ENCODE results near the gene ELK3. TPM values are rescaled to one million over a fixed set of nuclear protein-coding genes. Genes with fewer than 3 reads are reported as not detected.

ELK3 gene
- total RNA-seq, 1 experiment from 2014 or later, result 9.4 TPM

DNA sequence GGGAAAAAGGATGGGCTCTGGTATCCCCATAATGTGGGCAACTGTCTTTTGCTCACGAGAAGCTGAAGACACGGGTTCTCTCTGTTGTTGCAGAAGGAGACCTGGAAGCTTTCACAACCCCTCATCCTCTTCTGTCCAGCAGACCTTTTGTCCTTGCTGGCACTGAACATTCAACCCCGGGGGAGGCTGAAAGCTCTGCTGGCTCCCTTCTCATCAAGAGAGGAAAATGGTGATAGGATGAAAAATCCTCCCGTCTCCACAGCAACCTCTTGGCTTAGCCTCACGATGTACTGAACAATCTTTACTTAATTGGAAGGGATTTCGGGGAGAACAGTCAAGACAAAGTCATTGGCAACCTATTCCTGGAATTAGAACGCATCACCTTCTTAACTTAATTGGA is 39.0 kb downstream of the ELK3 start:
- no peak overlapping the region for H3T11ph ChIP-seq (ENCODE audit: low read length)
- H3K27me3 ChIP-seq (ENCODE audit: insufficient read depth, low read length), result no peaks in the 10 kb centered on the region
- WGBS (ENCODE audit: extremely low coverage, insufficient read length, low lambda C conversion rate), result no CpG with 5 or more reads among the region's 7 CpGs
- no peaks in the 10 kb centered on the region for H3K79me2 ChIP-seq (ENCODE audit: insufficient read depth, low read length)
- H3K4ac ChIP-seq (ENCODE audit: low read depth, low read length), result no peak overlapping the region
- no peak overlapping the region for H3K18ac ChIP-seq (ENCODE audit: insufficient read length, low read depth, low read length)
- no peak overlapping the region for H4K5ac ChIP-seq (ENCODE audit: insufficient read length, low read depth, low read length)
- no peaks in the 10 kb centered on the region for H4K20me1 ChIP-seq (ENCODE audit: control insufficient read depth, insufficient read depth, insufficient read length)
- H2BK5ac ChIP-seq (ENCODE audit: insufficient read length, low read length), result no peak overlapping the region
- no peaks in the 10 kb centered on the region for H3K9me3 Mint-ChIP-seq
- H2AK5ac ChIP-seq (ENCODE audit: insufficient read length, low read length), result no peak overlapping the region
- no peak overlapping the region for H2AFZ ChIP-seq (ENCODE audit: low read length)
- no peak overlapping the region for H3K23ac ChIP-seq (ENCODE audit: insufficient read length, low read depth, low read length)
- H2BK15ac ChIP-seq (ENCODE audit: low read depth, low read length), result no peak overlapping the region
- H3K27ac ChIP-seq (ENCODE audit: insufficient read length, low read depth, low read length), result no peak overlapping the region
- no peak overlapping the region for H2BK20ac ChIP-seq (ENCODE audit: low read depth, low read length, poor library complexity, severe bottlenecking)
- no peak overlapping the region for H3K56ac ChIP-seq (ENCODE audit: insufficient read length, low read depth, low read length)
- H3K23me2 ChIP-seq (ENCODE audit: insufficient read length, low read depth, low read length, poor library complexity, severe bottlenecking), result peaks cover 3% of the 10 kb centered on the region
- no peaks in the 10 kb centered on the region for H3K9me3 ChIP-seq (ENCODE audit: control insufficient read depth, low read depth, low read length)
- H3K14ac ChIP-seq (ENCODE audit: insufficient read depth, low read length), result no peak overlapping the region
- H3K27ac Mint-ChIP-seq, result no peak overlapping the region
- H4K91ac ChIP-seq (ENCODE audit: insufficient read length, low read depth, low read length), result no peak overlapping the region
- H3K4me2 ChIP-seq (ENCODE audit: insufficient read depth, insufficient read length, low read length), result no peak overlapping the region
- peaks cover 8 to 11% of the 10 kb centered on the region in 2 experiments for H3K4me1 Mint-ChIP-seq
- H3K9ac ChIP-seq (ENCODE audit: extremely low read depth, insufficient read length, low read length), result no peak overlapping the region
- no peaks in the 10 kb centered on the region for H3K36me3 Mint-ChIP-seq (ENCODE audit: insufficient read depth in 1 of 3, low read depth in 3 of 3)
- no peak overlapping the region for H2BK120ac ChIP-seq (ENCODE audit: low read depth, low read length, poor library complexity, severe bottlenecking)
- H4K8ac ChIP-seq (replicated peaks; ENCODE audit: insufficient read length, low read depth, low read length), result no peak overlapping the region
- no peaks in the 10 kb centered on the region for H3K79me1 ChIP-seq (ENCODE audit: insufficient read depth, low read depth, low read length, poor library complexity, severe bottlenecking)
- no peaks in the 10 kb centered on the region for H3K27me3 Mint-ChIP-seq (ENCODE audit: low read depth)
- no peak for DNase-seq
- no peak overlapping the region for H2BK12ac ChIP-seq (ENCODE audit: insufficient read length, low read depth, low read length)
- H3K4me1 ChIP-seq (ENCODE audit: insufficient read depth, low read length), result no peaks in the 10 kb centered on the region
- TF ChIP-seq, protein P1, sequence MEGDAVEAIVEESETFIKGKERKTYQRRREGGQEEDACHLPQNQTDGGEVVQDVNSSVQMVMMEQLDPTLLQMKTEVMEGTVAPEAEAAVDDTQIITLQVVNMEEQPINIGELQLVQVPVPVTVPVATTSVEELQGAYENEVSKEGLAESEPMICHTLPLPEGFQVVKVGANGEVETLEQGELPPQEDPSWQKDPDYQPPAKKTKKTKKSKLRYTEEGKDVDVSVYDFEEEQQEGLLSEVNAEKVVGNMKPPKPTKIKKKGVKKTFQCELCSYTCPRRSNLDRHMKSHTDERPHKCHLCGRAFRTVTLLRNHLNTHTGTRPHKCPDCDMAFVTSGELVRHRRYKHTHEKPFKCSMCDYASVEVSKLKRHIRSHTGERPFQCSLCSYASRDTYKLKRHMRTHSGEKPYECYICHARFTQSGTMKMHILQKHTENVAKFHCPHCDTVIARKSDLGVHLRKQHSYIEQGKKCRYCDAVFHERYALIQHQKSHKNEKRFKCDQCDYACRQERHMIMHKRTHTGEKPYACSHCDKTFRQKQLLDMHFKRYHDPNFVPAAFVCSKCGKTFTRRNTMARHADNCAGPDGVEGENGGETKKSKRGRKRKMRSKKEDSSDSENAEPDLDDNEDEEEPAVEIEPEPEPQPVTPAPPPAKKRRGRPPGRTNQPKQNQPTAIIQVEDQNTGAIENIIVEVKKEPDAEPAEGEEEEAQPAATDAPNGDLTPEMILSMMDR (conservative IDR thresholded peaks at IDR 0.05), result no peak
- H3K4me3 Mint-ChIP-seq, result no peak overlapping the region

Data from H9 (cell line).